Bladder microvascular endothelial cell (primary cell): ENCODE data around the gene LIN52. TPM values are rescaled to one million over a fixed set of nuclear protein-coding genes. Genes with fewer than 3 reads are reported as not detected.

Experiments
- total RNA-seq: library from RNA; depleted of rRNA; stranded (reverse); fragments of >200 nt; gene quantifications from 2 replicates; pipeline ENCODE4 v1.2.3, GENCODE V29; 2014

The LIN52 gene
- total RNA-seq: 7.8 and 10.2 TPM in 2 replicates

GRCh38 chr14:74084277-74085046 is at the start of gene LIN52, which contains the start of gene ALDH6A1:
Gene LIN52 (plus strand): TSS chr14:74084956. CDS start chr14:74084975, 19 bp downstream.
Gene ALDH6A1 (minus strand): TSS chr14:74084453. CDS start chr14:74084394, 59 bp downstream.

GRCh38 chr14:74238974-74239847 is 154.5 kb downstream of the LIN52 start, which contains the start of gene VSX2:
Gene VSX2 (plus strand): TSS chr14:74239449. CDS start chr14:74239562, 113 bp downstream.

Other genes with a start within 250 kb of the LIN52 start
- 1.1 and 3.5 TPM in 2 replicates for gene PTGR2, start 233.1 kb upstream of the LIN52 start, total RNA-seq
- gene ZNF410, start 198.1 kb upstream of the LIN52 start, total RNA-seq: 49.2 and 55.9 TPM in 2 replicates
- gene FAM161B, start 134.9 kb upstream of the LIN52 start, total RNA-seq: 1.8 and 3.3 TPM in 2 replicates
- gene COQ6, start 134.7 kb upstream of the LIN52 start, total RNA-seq: 11.8 and 21.6 TPM in 2 replicates
- gene ENTPD5, start 65.7 kb upstream of the LIN52 start, total RNA-seq: 5.8 and 10.3 TPM in 2 replicates
- gene BBOF1, start 65.6 kb upstream of the LIN52 start, total RNA-seq: 0.97 and 2.4 TPM in 2 replicates
- 8.6 and 23.3 TPM in 2 replicates for gene ALDH6A1, start 503 bp upstream of the LIN52 start, total RNA-seq
- not detected in 2 replicates for gene VSX2, start 154.5 kb downstream of the LIN52 start, total RNA-seq
- 43.2 and 50.6 TPM in 2 replicates for gene ABCD4, start 218.0 kb downstream of the LIN52 start, total RNA-seq